K562 (cell line): ENCODE results near the gene GPS2. TPM values are rescaled to one million over a fixed set of nuclear protein-coding genes. Genes with fewer than 3 reads are reported as not detected.

Source experiments
- EP400 ChIP-seq: fragments of 450-650 bp; IDR thresholded peaks from 2 replicates; pipeline ENCODE4 v1.6.1; 2017; ENCODE audit warnings: antibody characterized with exemption, mild to moderate bottlenecking, moderate library complexity
- ETV5 ChIP-seq: sonication (generic); formaldehyde crosslinking; IDR thresholded peaks from 2 replicates; pipeline ENCODE4 v1.4.0; 2020; ENCODE audit warnings: low read depth, mild to moderate bottlenecking, missing genetic modification reagents
- JUN ChIP-seq, 2 experiments: sonication (generic) in 1 of 2; formaldehyde crosslinking in 1 of 2; IDR thresholded peaks; 2 replicates each; pipeline versions ENCODE4 v1.6.1 to v1.8.0; 2012 to 2022; ENCODE audit warnings: borderline replicate concordance in 2 of 2, mild to moderate bottlenecking in 2 of 2, improper control_type of control experiment in 1 of 2, low read depth in 1 of 2, low read length in 1 of 2, missing genetic modification reagents in 1 of 2
- L3MBTL2 ChIP-seq: fragments of 450-650 bp; IDR thresholded peaks from 2 replicates; pipeline ENCODE4 v1.6.1; 2016; ENCODE audit warnings: mild to moderate bottlenecking, moderate library complexity
- MED1 ChIP-seq: sonication (generic); formaldehyde crosslinking; IDR thresholded peaks from 2 replicates; pipeline ENCODE4 v1.8.1; 2023; ENCODE audit warnings: missing genetic modification reagents, borderline replicate concordance
- MEF2A ChIP-seq: IDR thresholded peaks from 2 replicates; pipeline ENCODE4 v1.6.1; 2011; ENCODE audit warnings: low read depth, mild to moderate bottlenecking, low read length, moderate library complexity; ENCODE audit not compliant: control insufficient read depth
- NCOA6 ChIP-seq: fragments of 450-650 bp; IDR thresholded peaks from 2 replicates; pipeline ENCODE4 v1.6.1; 2017; ENCODE audit warnings: mild to moderate bottlenecking
- PHTF2 ChIP-seq: fragments of 250-450 bp; sonication (Bioruptor Pico); IDR thresholded peaks from 2 replicates; pipeline ENCODE4 v1.5.0; 2021; ENCODE audit warnings: mild to moderate bottlenecking
- PRDM10 ChIP-seq: fragments of 450-650 bp; IDR thresholded peaks from 2 replicates; pipeline ENCODE4 v1.6.1; 2018; ENCODE audit not compliant: partially characterized antibody
- RNF2 ChIP-seq: sonication (generic); IDR thresholded peaks from 2 replicates; pipeline ENCODE4 v1.6.1; 2016
- SMAD4 ChIP-seq: fragments of 250-450 bp; sonication (Bioruptor Pico); conservative IDR thresholded peaks from 2 replicates; pipeline ENCODE4 v1.8.0; 2021; ENCODE audit warnings: inconsistent platforms, mild to moderate bottlenecking, moderate library complexity
- TBP ChIP-seq: optimal IDR thresholded peaks from 2 replicates; pipeline ENCODE3; 2011; ENCODE audit warnings: low read depth, low read length, improper control_type of control experiment
- TEAD4 ChIP-seq, 2 experiments: sonication (generic) in 1 of 2; formaldehyde crosslinking in 1 of 2; IDR thresholded peaks; 2 replicates each; pipeline versions ENCODE4 v1.6.1 to v1.8.0; 2012 to 2022; ENCODE audit warnings: borderline replicate concordance in 1 of 2, inconsistent platforms in 1 of 2, low read length in 1 of 2, mild to moderate bottlenecking in 1 of 2, missing genetic modification reagents in 1 of 2
- ZNF282 ChIP-seq: sonication (generic); formaldehyde crosslinking; IDR thresholded peaks from 2 replicates; pipeline ENCODE4 v1.8.1; 2023; ENCODE audit warnings: missing genetic modification reagents
- ZNF780A ChIP-seq: fragments of 250-450 bp; sonication (Bioruptor Pico); IDR thresholded peaks from 2 replicates; pipeline ENCODE4 v1.5.0; 2021; ENCODE audit warnings: mild to moderate bottlenecking
- polyA plus RNA-seq, 8 experiments: library from polyadenylated mRNA; depleted of rRNA in 4 of 8; stranded (reverse) in 5 of 8; unstranded in 3 of 8; fragments of >200 nt; fragmentation: Nextera tagmentation in 2 of 8; fragmentation: Illumina TruSeq in 1 of 8; extraction: Ambion mirVana in 2 of 8; extraction: Trizol in 1 of 8; gene quantifications; 2 replicates each; pipeline versions ENCODE4 v1.2.1 to v1.2.3, GENCODE V29; 2011 to 2014; ENCODE audit warnings: inconsistent platforms in 1 of 8, missing spikeins in 1 of 8
- total RNA-seq, 7 experiments: library from RNA; depleted of rRNA in 6 of 7; stranded (reverse); fragments of >200 nt in 6 of 7; fragmentation: Illumina TruSeq in 2 of 7; extraction: Trizol in 2 of 7; gene quantifications; 2 replicates each; pipeline versions ENCODE4 v1.2.1 to v1.2.3, GENCODE V29; 2011 to 2021; ENCODE audit warnings: low replicate concordance in 1 of 7

The GPS2 gene
- total and polyA plus RNA-seq, 9 of the 15 experiments (the other 6 are each of a cell fraction or from before 2014, with no cell fraction given) = 18.3 to 75.7 (median 37.0) TPM

- TF ChIP-seq ETV5 (CRISPR knock-in tag) = 0 out of 2 replicates have a peak, but pooled peaks have one; percentile 39
- peak; percentile 53 for TF ChIP-seq TBP
- peak; percentile 74 for TF ChIP-seq L3MBTL2
- TF ChIP-seq TEAD4 (IDR thresholded peaks at IDR 0.05; ENCODE audit: low read length) = 0 out of 2 replicates have a peak, but pooled peaks have one; percentile 40
- no peak; the same call in 1 of the 2 replicates for TF ChIP-seq TEAD4 (CRISPR knock-in tag; IDR thresholded peaks at IDR 0.05; ENCODE audit: borderline replicate concordance)
- TF ChIP-seq RNF2 = peak; percentile 58; the same call in 1 of the 2 replicates
- TF ChIP-seq EP400 = peak; percentile 72
- peak; percentile 56; the same call in 1 of the 2 replicates for TF ChIP-seq SMAD4 (CRISPR knock-in tag)
- TF ChIP-seq ZNF780A (CRISPR knock-in tag) = no peak
- TF ChIP-seq NCOA6 = no peak
- TF ChIP-seq JUN (IDR thresholded peaks at IDR 0.05; ENCODE audit: borderline replicate concordance, low read depth, low read length) = no peak
- peak; percentile 70 for TF ChIP-seq JUN (CRISPR knock-in tag; IDR thresholded peaks at IDR 0.05; ENCODE audit: borderline replicate concordance)
- TF ChIP-seq MEF2A = no peak; the same call in none of the 2 replicates
- no peak for TF ChIP-seq MED1 (CRISPR knock-in tag)
- peak; percentile 41 for TF ChIP-seq PRDM10
- TF ChIP-seq ZNF282 (CRISPR knock-in tag) = no peak
- TF ChIP-seq PHTF2 = no peak
Observed at GRCh38 chr17:7280519-7281073, 34.6 kb downstream of the GPS2 start (continued).
